ENCODE measurements around the gene E2F3. TPM values are rescaled to one million over a fixed set of nuclear protein-coding genes. Genes with fewer than 3 reads are reported as not detected.

The E2F3 gene
- total RNA-seq, 1 experiment from 2014 or later: 35.7 TPM

DNA sequence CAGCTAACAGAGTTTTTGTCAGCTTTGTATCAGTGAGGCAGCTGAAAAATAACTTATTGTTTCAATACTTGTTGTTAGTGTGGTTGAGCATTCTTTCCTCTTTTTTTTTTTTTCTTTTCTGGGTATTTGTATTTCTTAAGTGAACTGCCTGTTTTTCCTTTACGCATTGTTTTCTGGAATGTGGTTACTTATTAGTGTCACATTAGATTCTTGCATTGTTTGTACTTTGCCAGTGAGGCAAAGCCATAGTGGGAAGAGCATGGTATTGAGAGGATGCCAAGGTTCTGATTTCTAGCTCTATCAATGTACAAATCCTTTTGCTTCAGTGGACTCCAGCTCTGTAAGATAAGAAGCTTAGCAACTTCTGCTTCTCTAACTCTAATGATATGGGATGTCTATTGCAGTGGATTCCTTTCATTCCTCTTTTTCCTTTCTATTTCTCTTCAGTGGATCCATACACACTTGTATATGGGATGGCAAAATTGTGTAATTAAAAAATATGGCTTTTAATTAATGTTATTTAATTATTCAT is 136.5 kb downstream of the E2F3 start:
- Histone ChIP-seq H4K8ac (replicated peaks; ENCODE audit: insufficient read length, low read depth, low read length) (no peak overlapping the region), H3K9ac (ENCODE audit: extremely low read depth, insufficient read length, low read length) (no peak overlapping the region), H3K79me1 (ENCODE audit: insufficient read depth, low read depth, low read length, poor library complexity, severe bottlenecking) (peaks cover 3% of the 10 kb centered on the region), H3K4ac (ENCODE audit: low read depth, low read length) (no peak overlapping the region), H2BK12ac (ENCODE audit: insufficient read length, low read depth, low read length) (no peak overlapping the region), H4K20me1 (ENCODE audit: control insufficient read depth, insufficient read depth, insufficient read length) (no peaks in the 10 kb centered on the region), H2AFZ (ENCODE audit: low read length) (no peak overlapping the region), H3K23me2 (ENCODE audit: insufficient read length, low read depth, low read length, poor library complexity, severe bottlenecking) (no peaks in the 10 kb centered on the region), H2BK20ac (ENCODE audit: low read depth, low read length, poor library complexity, severe bottlenecking) (no peak overlapping the region), H2AK5ac (ENCODE audit: insufficient read length, low read length) (no peak overlapping the region), H3K4me2 (ENCODE audit: insufficient read depth, insufficient read length, low read length) (no peak overlapping the region), H4K91ac (ENCODE audit: insufficient read length, low read depth, low read length) (no peak overlapping the region), H3K56ac (ENCODE audit: insufficient read length, low read depth, low read length) (no peak overlapping the region), H3K27me3 (ENCODE audit: insufficient read depth, low read length) (no peaks in the 10 kb centered on the region), H3K14ac (ENCODE audit: insufficient read depth, low read length) (no peak overlapping the region), H3T11ph (ENCODE audit: low read length) (no peak overlapping the region), H4K5ac (ENCODE audit: insufficient read length, low read depth, low read length) (no peak overlapping the region), H3K4me1 (ENCODE audit: insufficient read depth, low read length) (no peaks in the 10 kb centered on the region; the same call in 1 of the 2 replicates), H2BK15ac (ENCODE audit: low read depth, low read length) (no peak overlapping the region), H3K9me3 (ENCODE audit: control insufficient read depth, low read depth, low read length) (no peaks in the 10 kb centered on the region), H2BK5ac (ENCODE audit: insufficient read length, low read length) (no peak overlapping the region), H3K79me2 (ENCODE audit: insufficient read depth, low read length) (peaks cover 4% of the 10 kb centered on the region; the same call in 1 of the 2 replicates), H3K23ac (ENCODE audit: insufficient read length, low read depth, low read length) (no peak overlapping the region), H3K18ac (ENCODE audit: insufficient read length, low read depth, low read length) (no peak overlapping the region), H3K27ac (ENCODE audit: insufficient read length, low read depth, low read length) (no peak overlapping the region), H2BK120ac (ENCODE audit: low read depth, low read length, poor library complexity, severe bottlenecking) (no peak overlapping the region)
- Mint-ChIP-seq H3K27ac (no peak overlapping the region), H3K4me3 (no peak overlapping the region), H3K27me3 (ENCODE audit: low read depth) (no peaks in the 10 kb centered on the region), H3K4me1 (peaks cover 14 to 15% of the 10 kb centered on the region in 2 experiments), H3K36me3 (ENCODE audit: insufficient read depth in 1 of 3, low read depth in 3 of 3) (peaks cover 0 to 18% (median 11%) of the 10 kb centered on the region in 3 experiments; a peak in 6 of 7 replicates), H3K9me3 (no peaks in the 10 kb centered on the region)
- TF ChIP-seq, protein P1, sequence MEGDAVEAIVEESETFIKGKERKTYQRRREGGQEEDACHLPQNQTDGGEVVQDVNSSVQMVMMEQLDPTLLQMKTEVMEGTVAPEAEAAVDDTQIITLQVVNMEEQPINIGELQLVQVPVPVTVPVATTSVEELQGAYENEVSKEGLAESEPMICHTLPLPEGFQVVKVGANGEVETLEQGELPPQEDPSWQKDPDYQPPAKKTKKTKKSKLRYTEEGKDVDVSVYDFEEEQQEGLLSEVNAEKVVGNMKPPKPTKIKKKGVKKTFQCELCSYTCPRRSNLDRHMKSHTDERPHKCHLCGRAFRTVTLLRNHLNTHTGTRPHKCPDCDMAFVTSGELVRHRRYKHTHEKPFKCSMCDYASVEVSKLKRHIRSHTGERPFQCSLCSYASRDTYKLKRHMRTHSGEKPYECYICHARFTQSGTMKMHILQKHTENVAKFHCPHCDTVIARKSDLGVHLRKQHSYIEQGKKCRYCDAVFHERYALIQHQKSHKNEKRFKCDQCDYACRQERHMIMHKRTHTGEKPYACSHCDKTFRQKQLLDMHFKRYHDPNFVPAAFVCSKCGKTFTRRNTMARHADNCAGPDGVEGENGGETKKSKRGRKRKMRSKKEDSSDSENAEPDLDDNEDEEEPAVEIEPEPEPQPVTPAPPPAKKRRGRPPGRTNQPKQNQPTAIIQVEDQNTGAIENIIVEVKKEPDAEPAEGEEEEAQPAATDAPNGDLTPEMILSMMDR (conservative IDR thresholded peaks at IDR 0.05): no peak
- DNase-seq: no peak
- no CpG with 5 or more reads among the region's 1 CpG for WGBS (ENCODE audit: extremely low coverage, insufficient read length, low lambda C conversion rate)

All from H9 (cell line).